Hepatic stellate cell (primary cell): Measurements from ENCODE around the gene ANKFN1.

Source experiments
- DNase-seq: peaks from one replicate; pipeline ENCODE4 v3.0.0; 2011; ENCODE audit warnings: low spot score

Gene ANKFN1

GRCh38 chr17:56148333-56148732, 4.9 kb upstream of the ANKFN1 start:
- DNase-seq, result no peak

DNA sequence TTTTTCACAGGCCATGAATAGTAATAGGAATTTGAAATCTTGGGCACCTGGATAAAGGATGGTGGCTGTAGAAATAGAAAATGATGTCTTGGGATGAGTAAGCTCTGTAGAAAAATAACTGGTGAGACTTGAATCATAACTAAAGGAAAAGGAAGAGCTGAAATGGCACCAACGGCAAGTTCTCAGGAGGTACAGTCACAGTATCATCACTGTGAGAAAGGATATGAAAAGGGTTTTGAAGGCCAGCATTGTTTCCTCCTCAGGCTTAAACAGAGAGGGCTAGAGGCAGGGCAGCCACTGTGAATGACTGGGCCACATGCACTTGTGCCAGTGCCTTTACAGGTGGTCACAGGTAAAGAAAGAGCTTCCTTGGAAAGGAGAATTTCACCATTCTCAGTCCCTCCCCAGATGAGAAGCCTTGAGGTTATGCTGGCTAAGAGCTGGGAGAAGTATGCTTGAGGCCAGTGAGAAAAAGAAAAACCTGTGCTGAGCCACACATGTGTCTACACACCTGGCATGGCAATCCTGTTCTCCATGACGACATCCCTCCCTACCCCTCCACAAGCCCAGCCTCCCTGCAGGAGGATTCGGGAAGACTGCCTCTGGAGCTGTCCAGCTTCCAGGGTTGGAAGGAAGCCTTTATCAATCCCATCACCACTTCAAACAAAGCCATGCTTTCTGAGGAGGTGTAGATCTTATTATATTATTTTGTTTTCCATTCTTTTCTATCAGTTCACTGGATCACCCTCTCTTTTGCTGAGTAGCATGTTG, 3.8 kb upstream of the ANKFN1 start:
- DNase-seq, result no peak

DNA sequence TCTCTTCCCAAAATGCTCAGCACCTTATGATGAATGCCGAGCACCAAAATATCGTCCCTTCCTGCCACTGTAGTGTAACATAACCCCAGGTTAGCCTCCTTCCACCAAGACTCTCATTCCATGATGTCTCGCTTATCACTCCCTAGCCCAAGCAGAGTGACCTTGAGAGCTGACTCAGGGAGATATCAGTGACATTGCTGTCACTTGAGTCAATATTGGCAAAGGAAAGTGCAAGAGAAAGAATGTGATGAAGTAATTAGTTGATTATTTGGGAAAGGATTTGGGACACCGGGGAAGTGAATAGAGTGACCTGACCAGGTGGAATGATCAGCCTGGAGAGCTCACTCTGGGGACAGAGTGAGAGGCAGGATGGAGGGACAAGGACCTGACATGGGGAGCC, 2.6 kb upstream of the ANKFN1 start:
- no peak for DNase-seq

- no peak for DNase-seq
Observed at GRCh38 chr17:56157845-56158244, 4.6 kb downstream of the ANKFN1 start.

DNA sequence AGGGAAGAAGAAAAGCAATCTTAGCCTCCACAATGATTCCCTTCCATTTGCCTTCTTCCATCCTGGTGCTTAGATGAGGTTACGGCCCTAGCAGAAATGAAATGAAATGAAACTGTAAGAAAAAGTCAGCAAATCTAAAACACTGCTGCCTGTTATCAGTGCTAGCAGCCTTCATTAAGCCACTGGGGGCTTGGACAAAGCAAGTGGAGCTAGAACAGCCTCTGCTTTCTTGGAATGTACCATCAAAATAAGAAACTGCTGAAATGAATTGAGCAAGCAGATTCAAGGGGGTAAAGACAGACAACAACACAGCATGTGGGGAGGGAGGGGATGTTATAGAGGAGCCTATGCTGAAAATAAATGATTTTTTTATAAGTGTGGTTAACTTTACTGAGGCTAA, 5.1 kb downstream of the ANKFN1 start:
- DNase-seq, result no peak

DNA sequence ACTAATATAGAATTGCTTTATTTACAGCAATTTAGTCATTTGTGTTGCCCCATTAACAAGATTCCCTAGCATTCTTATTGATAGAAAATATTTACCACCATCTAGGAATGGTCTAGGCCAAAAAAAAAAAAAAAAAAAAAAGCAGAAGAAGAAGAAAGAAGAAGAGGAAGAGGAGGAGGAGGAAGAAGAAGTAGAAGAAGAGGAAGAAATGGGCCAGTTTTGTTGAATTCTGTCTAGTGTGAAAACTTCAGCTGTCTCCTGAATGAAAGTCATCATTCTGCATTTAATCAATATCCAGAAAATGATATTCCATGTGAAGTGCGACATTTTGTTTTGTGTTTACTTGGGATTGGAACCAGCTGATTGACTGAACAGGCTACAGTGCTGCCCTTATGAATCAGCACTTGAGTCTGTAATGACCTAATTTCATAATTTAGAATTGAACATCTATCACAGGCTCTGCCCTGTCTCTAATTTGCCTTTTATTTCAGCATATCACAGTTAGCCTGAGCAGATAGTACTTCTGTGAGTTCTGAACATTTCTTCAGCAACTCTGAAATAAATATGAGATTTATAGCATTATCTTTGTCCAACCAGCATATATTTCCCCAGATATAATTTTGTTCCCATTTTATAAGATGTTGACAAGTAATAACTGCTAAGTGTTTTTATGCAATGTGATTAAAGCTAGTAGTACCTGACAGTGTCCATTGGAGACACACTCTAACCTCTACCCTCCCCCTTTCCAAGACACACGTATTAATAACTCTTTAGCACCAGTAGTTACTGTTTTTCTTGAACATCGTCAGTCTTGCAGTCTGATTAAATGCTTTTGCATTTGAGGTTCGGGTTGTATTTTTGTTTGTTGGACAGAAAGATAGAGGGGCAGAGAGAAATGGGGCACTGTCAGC, 5.9 kb downstream of the ANKFN1 start:
- no peak for DNase-seq

GRCh38 chr17:56159826-56160380, 6.6 kb downstream of the ANKFN1 start:
- no peak for DNase-seq

DNA sequence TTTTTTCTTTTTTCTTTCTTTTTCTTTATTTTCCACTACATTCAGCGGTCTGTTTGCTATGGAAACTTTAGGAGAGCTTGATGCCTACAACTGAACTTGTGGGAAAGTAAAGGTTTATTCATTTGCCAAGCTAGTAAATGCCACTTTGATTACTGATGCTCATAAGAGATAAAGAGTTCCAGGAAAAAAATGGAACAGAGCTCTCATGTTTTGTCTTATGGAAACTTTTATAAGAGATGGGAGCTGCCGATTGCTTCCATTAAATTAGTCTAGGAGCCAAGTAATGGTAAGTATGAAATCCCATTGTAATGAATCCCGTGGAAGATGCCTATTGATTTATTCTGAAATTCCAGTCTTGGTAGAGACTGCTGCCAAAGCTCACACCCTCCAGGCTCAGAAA, 7.1 kb downstream of the ANKFN1 start:
- DNase-seq, result no peak

GRCh38 chr17:56165072-56165641, 11.9 kb downstream of the ANKFN1 start:
- DNase-seq, result no peak

DNA sequence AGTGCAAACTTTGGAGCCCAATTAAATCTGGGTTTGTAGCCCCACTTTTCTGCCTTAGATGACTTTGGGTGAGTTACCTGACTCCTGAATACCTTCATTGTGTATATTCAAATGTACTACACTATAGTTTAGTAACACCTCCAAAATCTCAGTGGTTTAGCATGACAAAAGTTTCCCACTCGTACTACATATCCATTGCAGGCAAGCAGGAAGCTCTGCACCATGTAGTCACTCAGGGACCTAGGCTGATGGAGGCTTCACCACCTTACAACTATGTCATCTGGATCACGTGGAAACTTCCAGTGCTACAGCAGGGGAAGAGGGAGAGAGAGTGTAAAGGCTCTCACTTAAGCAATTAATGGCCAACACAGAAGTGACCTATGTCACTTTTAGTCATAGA, 14.2 kb downstream of the ANKFN1 start:
- DNase-seq, result no peak

GRCh38 chr17:56169621-56170020, 16.3 kb downstream of the ANKFN1 start:
- DNase-seq, result no peak

- DNase-seq, result no peak
Observed at GRCh38 chr17:56171186-56171959, 18.1 kb downstream of the ANKFN1 start.

DNA sequence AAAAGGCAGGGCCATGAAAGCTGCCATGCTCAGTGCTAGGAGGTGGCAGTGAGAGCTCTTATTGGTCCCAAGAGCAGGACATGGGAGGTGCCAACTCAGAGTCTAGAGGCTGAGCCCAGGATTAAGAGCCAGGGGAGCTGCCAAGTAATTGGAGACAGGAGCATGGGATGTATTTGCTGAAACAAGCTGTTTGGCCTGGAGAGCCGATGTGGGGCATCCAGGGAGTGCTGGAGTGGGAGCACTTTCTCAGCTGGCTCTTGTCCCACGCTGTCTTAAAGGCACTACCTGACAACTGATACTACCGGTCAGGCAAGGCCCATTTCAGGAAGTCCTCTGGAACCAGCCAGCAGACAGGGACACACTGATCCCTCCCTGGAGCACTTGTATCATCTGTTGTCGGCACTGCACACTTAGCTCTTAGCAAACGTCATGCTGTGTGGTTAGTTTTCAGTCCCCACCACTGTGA, 19.3 kb downstream of the ANKFN1 start:
- DNase-seq, result no peak

DNA sequence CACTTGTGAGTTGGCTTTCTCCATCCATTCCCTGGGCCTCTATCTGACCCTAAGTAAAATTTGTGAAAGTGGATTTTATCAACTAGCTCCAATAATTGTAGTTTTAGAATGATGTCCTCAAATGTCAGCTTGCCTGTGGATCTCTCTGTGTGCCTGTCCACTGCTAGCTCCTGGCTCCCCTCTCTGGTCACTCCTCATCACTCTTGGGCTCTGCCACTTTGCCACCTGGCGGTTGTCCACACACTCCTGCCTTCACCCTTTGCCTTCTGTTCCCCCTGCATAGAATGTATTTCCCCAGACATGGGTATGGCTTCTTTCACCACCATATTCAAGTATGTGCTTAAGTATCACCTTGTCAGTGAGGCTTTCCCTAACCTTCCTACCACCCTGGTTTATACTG, 19.8 kb downstream of the ANKFN1 start:
- no peak for DNase-seq

DNA sequence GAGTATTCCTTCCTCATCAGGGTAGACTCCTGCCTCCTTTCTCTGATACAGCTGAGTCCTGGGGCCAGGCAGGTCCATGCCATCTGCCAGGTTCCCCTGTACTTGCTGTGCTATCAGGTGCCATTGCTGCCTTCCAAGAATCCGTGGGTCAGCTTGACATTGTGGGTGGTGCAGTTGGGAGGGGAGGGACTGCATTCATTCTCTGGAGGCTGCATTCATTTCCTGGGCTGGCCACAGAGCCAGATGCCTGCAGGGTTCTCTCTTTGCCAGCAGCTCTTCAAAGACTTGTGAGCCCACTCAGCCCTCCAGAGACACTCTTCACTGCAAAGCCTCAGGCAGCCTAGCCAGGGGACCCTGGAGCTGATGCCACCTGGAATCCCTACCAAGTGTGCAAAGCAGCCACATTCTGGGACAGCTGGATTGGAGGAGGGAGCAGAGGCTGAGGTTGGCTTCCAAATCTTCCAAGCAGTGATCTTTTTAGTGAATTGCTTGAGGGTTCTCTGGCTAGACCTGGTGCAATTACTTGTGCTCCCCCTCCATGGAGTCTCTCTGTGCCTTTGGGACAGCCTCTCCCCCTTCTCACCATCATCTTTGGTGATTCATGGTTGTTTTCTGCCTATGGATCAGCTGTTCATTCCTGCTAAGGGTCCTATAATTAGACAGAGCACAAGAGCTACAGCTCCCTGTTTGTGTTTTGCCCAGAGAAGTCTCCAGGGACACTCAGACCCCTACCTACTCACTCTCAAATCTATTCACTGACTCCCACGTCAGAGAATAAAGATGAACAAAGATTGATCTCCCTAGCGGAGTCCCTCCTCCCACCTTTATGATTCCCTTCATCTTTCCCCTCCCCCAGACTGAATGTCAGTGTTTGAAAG, 20.9 kb downstream of the ANKFN1 start:
- no peak for DNase-seq

GRCh38 chr17:56175299-56175955, 22.2 kb downstream of the ANKFN1 start:
- DNase-seq, result no peak

GRCh38 chr17:56176091-56176490, 22.8 kb downstream of the ANKFN1 start:
- DNase-seq, result peak; percentile 11

- no peak for DNase-seq
Observed at GRCh38 chr17:56177361-56177760, 24.1 kb downstream of the ANKFN1 start.

- no peak for DNase-seq
Observed at GRCh38 chr17:56178203-56178602, 24.9 kb downstream of the ANKFN1 start.

DNA sequence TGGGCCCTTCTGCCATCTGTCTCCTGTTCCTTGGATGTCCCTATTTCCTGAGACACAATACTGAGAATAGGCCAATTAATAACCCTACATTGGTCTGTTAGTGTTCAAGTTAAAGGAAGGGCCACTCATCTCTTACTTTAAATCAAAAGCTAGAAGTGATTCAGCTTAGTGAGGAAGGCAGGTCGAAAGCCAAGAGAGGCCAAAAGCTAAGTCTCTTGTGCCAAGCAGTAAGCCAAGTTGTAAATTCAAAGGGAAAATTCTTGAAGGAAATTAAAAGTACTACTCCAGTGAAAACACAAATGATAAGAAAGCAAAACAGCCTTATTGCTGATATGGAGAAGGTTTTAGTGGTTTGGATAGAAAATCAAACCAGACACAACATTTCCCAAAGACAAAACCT, 28.8 kb downstream of the ANKFN1 start:
- DNase-seq, result no peak
